Endodermal cell (in vitro differentiated cells): ENCODE measurements around the gene DPP6. TPM values are rescaled to one million over a fixed set of nuclear protein-coding genes. Genes with fewer than 3 reads are reported as not detected.
"Not testable (repeated sequence)": the region's sequence is repeated elsewhere in the genome, so short reads cannot be mapped to it uniquely, and the experiment has no call there.

Experiments used
- DNase-seq: peaks from one replicate; pipeline ENCODE4 v3.0.0-alpha.2; 2017
- H3K27ac ChIP-seq: 2 replicates; pipeline ENCODE4 v1.5.1; 2013; ENCODE audit warnings: mild to moderate bottlenecking, low read depth, low read length, moderate library complexity
- H3K27me3 ChIP-seq: 2 replicates; pipeline ENCODE4 v1.6.1; 2013; ENCODE audit warnings: mild to moderate bottlenecking, low read length, moderate library complexity; ENCODE audit not compliant: insufficient read depth, control insufficient read depth, poor library complexity, severe bottlenecking
- H3K36me3 ChIP-seq: 2 replicates; pipeline ENCODE4 v1.7.0; 2013; ENCODE audit warnings: mild to moderate bottlenecking, low read length, moderate library complexity; ENCODE audit not compliant: control insufficient read depth, insufficient read depth
- H3K4me1 ChIP-seq: one replicate; pipeline ENCODE4 v1.7.0; 2013; ENCODE audit warnings: low read length; ENCODE audit not compliant: control insufficient read depth, insufficient read depth
- H3K4me3 ChIP-seq: 2 replicates; pipeline ENCODE4 v1.5.1; 2013; ENCODE audit warnings: mild to moderate bottlenecking, low read length, moderate library complexity
- H3K9ac ChIP-seq: 2 replicates; pipeline ENCODE4 v1.6.1; 2013; ENCODE audit warnings: mild to moderate bottlenecking, low read length, moderate library complexity; ENCODE audit not compliant: poor library complexity, severe bottlenecking; ENCODE audit errors: extremely low read depth
- H3K9me3 ChIP-seq: 2 replicates; pipeline ENCODE4 v1.6.1; 2013; ENCODE audit warnings: mild to moderate bottlenecking, low read length, moderate library complexity; ENCODE audit not compliant: control insufficient read depth
- H3K27ac Mint-ChIP-seq: 2 replicates; pipeline ENCODE4 v1.8.0; 2020; ENCODE audit warnings: mixed read lengths
- H3K27me3 Mint-ChIP-seq: 2 replicates; pipeline ENCODE4 v1.8.0; 2021; ENCODE audit warnings: mild to moderate bottlenecking, mixed read lengths; ENCODE audit not compliant: insufficient read depth
- H3K36me3 Mint-ChIP-seq: 2 replicates; pipeline ENCODE4 v1.8.0; 2020; ENCODE audit warnings: low read depth, mixed read lengths
- H3K4me1 Mint-ChIP-seq: 2 replicates; pipeline ENCODE4 v1.8.0; 2020; ENCODE audit warnings: mixed read lengths
- H3K4me3 Mint-ChIP-seq: 2 replicates; pipeline ENCODE4 v1.8.0; 2020; ENCODE audit warnings: mild to moderate bottlenecking, moderate library complexity, mixed read lengths
- H3K9me3 Mint-ChIP-seq: 2 replicates; pipeline ENCODE4 v1.8.0; 2020; ENCODE audit warnings: mild to moderate bottlenecking, mixed read lengths
- WGBS, 2 experiments: methylation state at CpG; one replicate each; pipeline versions ENCODE4 v1.1.5 to v1.1.7; 2013; ENCODE audit warnings: missing lambda C conversion rate in 2 of 2, mixed read lengths in 1 of 2; ENCODE audit not compliant: insufficient coverage in 1 of 2, insufficient read length in 1 of 2; 5-methylcytosine and 5-hydroxymethylcytosine counted together
- total RNA-seq, 2 donors: library from RNA; stranded (reverse); fragmentation: NEBNext Ultra II Directional in 1 of 2; extraction: Animal tissue kit (Norgen Biotek cat#: 25700) in 1 of 2; gene quantifications; 2 replicates in 1 of 2; 3 replicates in 1 of 2; pipeline ENCODE4 v1.2.1, GENCODE V29; 2021
- TF ChIP-seq, protein P1 (sequence below): fragments of 200-600 bp; sonication (generic); conservative IDR thresholded peaks from 2 replicates; pipeline ENCODE4 v1.5.0; 2021; ENCODE audit warnings: antibody characterized with exemption, mild to moderate bottlenecking

DPP6 gene
- total RNA-seq, 2 donors from 2014 or later, result 1.7 to 3.0 TPM

DNA sequence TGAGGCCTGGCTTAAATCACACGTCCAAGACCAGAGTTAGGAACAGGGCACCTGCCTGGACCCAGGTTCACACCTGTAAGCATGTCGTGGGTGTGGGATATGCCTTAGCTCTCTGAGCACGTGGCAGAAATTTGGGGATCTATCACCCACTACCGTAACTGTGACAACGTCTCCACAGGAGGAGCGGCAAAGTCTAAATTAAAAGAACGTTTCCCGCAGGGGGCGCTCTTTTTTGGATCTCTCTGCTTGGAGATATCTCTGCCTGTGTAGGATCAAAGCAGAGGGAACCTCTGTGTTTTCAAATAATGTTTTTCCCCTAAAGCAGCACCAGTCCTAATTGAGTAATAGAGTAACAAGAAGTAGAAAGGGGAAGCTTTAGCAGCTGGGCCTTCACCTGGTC lies 43.0 kb downstream of the DPP6 start:
- not testable (repeated sequence) for H3K4me1 Mint-ChIP-seq, H3K27me3 ChIP-seq, H3K36me3 ChIP-seq, H3K9ac ChIP-seq, H3K4me1 ChIP-seq, H3K4me3 Mint-ChIP-seq, H3K27ac ChIP-seq, H3K9me3 Mint-ChIP-seq, H3K36me3 Mint-ChIP-seq, DNase-seq, H3K27ac Mint-ChIP-seq, H3K4me3 ChIP-seq, H3K9me3 ChIP-seq, H3K27me3 Mint-ChIP-seq
- 40 to 78% methylated on average over 2 to 8 of the region's 9 CpGs for WGBS, 2 experiments
- TF ChIP-seq, protein P1, sequence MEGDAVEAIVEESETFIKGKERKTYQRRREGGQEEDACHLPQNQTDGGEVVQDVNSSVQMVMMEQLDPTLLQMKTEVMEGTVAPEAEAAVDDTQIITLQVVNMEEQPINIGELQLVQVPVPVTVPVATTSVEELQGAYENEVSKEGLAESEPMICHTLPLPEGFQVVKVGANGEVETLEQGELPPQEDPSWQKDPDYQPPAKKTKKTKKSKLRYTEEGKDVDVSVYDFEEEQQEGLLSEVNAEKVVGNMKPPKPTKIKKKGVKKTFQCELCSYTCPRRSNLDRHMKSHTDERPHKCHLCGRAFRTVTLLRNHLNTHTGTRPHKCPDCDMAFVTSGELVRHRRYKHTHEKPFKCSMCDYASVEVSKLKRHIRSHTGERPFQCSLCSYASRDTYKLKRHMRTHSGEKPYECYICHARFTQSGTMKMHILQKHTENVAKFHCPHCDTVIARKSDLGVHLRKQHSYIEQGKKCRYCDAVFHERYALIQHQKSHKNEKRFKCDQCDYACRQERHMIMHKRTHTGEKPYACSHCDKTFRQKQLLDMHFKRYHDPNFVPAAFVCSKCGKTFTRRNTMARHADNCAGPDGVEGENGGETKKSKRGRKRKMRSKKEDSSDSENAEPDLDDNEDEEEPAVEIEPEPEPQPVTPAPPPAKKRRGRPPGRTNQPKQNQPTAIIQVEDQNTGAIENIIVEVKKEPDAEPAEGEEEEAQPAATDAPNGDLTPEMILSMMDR, result peak; percentile 55

DNA sequence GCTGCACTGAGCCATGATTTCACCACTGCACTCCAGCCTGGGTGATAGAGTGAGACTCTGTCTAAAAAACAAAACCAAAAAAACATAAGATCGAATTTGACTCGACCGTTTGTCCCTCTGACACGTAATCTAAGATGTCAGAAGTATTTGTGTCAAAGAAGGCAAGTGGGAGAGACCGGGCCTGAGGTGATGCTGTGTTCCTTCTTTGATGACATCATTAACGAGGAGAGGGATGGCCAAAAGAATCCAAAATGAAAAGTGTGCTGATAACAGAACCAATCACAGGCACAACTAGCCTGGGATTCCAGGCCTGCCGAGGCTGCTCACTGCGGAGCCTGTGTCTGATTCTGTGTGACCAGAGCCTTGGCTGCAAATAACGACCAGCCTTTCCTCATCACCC lies 52.9 kb downstream of the DPP6 start:
- not testable (repeated sequence) for H3K36me3 ChIP-seq, H3K9me3 Mint-ChIP-seq, H3K4me1 Mint-ChIP-seq, H3K27me3 Mint-ChIP-seq, H3K9ac ChIP-seq, H3K4me3 ChIP-seq, H3K36me3 Mint-ChIP-seq, H3K27me3 ChIP-seq, H3K27ac Mint-ChIP-seq, H3K9me3 ChIP-seq, DNase-seq, H3K4me3 Mint-ChIP-seq, H3K27ac ChIP-seq, H3K4me1 ChIP-seq
- whole genome bisulfite sequencing, 2 experiments, result 89 to 90% methylated on average over 7 to 9 of the region's 9 CpGs

DNA sequence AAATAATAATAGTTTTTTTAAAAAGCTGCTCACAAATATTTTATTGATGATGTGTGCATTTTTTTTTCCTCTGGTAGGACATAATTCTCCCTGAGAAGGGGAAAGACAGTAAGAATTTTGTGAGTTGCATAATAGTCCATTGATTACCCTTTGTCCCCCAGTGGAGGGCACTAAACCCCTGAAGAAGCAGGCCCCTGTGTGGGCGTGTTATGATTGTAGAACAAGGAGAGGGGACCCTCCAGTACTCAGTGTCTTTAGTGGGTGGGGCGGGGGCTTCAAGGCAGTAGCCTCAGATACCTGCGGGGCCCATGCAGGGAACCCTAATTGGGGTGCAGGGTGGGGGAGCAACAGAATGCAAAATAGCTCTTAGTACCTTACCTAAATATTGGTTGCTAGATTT lies 57.4 kb downstream of the DPP6 start:
- not testable (repeated sequence) for H3K4me3 ChIP-seq, H3K4me1 Mint-ChIP-seq, H3K9me3 ChIP-seq, H3K27me3 Mint-ChIP-seq, H3K36me3 ChIP-seq, H3K27ac Mint-ChIP-seq, H3K27me3 ChIP-seq, DNase-seq, H3K4me3 Mint-ChIP-seq, H3K27ac ChIP-seq, H3K4me1 ChIP-seq, H3K9me3 Mint-ChIP-seq, H3K36me3 Mint-ChIP-seq, H3K9ac ChIP-seq
- WGBS, 2 experiments, result no CpG with 5 or more reads among the region's 3 CpGs

DNA sequence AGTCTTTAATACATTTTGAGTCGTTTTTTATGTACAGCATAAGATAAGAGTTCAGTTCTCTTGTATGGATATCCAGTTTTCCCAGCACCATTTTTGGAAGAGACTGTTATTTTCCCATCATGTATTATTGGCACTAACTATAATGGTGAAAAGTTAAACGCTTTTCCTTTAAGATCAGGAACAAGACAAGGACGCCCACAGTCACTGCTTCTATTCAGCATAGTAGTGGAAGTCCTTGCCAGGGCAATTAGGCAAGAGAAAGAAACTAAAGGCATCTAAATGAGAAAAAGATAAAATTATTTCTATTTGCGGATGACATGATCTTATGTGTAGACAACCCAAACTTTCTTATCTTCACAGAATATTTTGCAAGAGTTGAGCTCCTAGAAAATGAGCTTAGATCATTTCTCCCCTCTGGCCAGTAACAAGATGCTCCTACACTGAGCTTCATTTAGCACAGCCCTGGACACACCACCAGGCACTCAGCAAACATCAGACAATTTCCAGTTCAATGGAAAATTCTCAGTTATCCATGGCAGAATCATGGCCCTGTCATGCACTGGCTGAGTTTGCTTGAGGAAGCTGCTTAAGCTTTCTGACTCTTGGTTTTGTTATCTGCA lies 61.6 kb downstream of the DPP6 start:
- not testable (repeated sequence) for H3K4me3 ChIP-seq, DNase-seq, H3K27me3 Mint-ChIP-seq, H3K4me1 Mint-ChIP-seq, H3K9me3 Mint-ChIP-seq, H3K4me3 Mint-ChIP-seq, H3K27ac ChIP-seq, H3K9me3 ChIP-seq, H3K27me3 ChIP-seq, H3K36me3 Mint-ChIP-seq, H3K4me1 ChIP-seq, H3K36me3 ChIP-seq, H3K27ac Mint-ChIP-seq, H3K9ac ChIP-seq
- WGBS, 2 experiments, result 67 to 87% methylated on average over 1 to 3 of the region's 4 CpGs
